ENCODE data around the gene WDPCP.
"Not testable (repeated sequence)": the region's sequence is repeated elsewhere in the genome, so short reads cannot be mapped to it uniquely, and the experiment has no call there.

The WDPCP gene

DNA sequence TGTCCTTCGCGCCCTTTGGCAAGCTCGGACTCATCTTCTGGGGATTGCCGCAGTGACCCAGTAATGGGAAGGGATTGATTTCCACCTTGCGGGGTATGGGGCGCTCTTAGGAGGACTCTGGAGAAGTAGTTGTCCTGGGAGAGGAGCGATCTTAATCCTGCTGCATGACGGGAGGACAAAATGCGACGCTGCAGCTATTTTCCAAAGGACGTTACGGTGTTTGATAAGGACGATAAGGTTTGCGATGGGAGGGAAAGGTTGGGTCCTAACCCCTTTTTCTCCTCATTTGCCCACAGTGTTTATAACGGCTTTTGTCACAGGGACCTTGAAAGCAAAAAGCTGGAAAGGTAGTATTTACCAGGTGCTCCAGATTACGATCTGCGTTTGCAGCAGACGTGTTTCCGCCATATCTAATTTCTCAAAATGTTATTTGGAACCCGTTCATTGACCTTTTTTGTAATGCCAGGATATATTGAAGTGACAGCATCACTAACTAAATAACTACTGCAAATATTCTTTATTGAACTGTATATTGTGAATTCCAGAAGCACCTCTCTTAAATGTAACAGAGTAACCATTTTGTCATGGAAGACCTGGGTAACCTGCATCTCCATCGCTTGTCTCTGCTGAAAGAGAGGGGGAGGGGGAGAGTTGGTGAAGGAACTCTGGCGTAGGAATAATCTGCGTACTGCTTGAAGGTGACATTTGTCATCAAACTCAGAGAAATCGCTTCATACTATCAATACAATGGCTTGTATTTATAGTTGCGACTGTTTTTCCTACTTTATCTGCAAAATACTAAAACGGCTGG lies 1.1 kb upstream of the WDPCP start:
- DNase-seq = no peak

DNA sequence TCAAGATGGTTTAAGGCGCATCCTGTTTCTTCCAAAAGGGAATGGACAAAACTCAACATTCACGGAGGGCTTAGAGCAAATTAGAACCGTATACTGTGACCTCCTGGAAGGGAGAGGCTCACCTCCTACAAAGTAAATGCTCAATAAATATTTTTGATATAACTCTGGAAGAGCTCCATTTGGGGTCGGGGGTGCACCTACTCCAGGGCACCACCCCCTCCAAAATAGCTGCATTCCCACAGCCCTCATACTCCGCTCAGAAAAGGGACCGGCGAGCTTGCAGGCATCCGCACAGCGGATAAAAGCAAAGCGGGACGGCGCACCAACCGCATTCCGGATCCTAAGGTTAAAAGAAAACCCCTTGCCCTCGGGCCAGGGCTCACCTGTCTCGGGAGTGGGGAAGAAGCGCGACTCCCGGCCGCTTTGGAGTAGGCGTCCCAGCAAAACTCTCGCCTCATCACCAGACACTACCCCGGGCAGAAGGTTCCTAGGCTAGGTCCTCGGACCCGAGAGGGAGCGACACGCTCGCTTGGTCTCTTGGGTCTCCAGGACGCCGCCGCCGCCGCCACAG lies 378 bp downstream of the WDPCP start:
- no peak for DNase-seq

DNA sequence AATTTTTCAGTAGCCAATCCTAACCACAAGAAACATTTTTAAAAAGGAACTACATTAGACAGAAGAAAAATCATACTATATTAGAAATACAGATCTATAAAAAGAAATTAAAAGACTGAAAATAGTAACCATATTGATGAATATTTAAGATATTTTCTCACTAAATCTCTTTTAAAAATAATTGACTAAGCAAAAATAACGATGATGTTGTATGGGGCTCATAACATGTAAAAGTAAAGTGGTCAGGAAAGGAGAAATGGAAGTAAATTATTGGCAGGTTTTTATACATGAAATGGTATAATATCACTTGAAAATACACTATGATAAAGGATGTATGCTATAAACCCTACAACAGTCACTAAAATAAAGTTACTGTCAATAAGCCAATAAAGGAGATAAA lies 5.4 kb downstream of the WDPCP start:
- DNase-seq = no peak

DNA sequence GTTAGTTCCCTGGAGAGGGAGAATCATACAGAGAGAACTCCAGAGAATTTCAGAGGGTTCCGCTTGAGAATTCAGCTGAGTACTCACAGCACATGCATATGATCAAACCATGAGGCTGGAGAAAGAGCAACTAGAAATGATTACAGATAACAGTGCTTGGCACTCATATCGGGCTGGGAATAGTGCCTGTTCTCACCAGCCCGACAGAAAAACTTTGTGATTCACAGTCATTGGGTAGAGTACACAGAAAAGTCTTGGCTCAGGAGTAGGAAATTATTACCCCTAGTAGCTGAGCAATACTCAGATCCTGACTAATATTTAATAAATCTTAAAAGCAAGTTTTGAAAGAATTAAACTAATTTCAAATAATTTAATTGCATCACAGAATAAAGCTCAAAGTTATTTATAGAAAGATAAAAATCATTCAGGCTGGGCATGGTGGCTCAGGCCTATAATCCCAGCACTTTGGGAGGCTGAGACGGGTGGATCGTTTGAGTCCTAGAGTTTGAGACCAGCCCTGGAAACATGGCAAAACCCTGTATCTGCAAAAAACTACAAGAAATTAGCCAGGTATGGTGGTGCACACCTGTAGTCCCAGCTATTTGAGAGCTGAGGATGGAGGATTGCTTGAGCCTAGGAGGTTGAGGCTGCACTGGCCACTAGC lies 6.8 kb downstream of the WDPCP start:
- DNase-seq = no peak

DNA sequence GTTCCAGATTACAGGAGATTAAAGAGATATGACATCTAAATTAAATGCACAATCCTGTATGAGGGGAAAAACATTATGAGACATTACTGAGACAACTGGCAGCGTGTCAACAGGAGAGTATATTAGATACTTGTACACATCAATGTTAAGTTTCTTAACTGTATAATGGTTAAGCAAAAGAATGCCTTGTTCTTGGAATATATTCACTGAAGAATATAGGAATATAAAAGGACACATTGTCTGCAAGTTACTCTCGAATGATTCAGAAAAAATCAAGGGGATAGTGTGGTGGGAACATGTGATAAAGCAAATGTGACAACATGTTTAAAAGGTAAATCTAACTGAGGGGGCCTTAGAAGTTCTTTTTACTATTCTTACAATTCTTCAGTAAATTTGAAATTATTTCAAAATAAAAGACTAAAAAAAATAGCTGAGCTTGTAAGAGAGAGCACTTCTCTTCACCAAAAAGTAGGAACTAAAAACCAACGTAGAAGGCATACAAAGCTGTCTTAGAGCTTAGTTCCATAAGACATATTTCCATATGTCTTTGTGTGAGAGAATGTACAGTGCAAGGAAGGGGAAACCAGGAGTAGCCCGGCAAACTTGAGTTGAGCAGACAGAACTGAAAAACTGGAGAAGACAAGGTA lies 7.5 kb downstream of the WDPCP start:
- peak; percentile 40 for DNase-seq

DNA sequence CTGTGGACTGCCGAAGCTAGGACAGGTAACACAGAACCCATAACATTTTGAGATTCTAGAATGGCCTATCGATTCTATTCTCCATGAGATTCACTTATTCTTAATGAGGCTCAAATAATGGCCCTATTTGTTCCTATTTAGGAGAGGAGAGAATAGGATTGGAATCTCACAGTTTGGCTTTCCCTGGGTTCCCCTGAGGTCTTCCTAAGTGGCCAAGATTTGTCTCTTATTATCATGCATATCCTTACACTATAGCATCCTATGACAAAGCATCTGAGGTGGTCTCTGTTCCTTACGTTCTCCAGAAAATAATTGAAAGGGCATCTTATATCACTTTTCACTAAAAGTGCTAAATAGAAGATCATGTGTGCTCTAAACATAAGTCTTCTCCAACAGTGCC lies 9.5 kb downstream of the WDPCP start:
- no peak for DNase-seq

DNA sequence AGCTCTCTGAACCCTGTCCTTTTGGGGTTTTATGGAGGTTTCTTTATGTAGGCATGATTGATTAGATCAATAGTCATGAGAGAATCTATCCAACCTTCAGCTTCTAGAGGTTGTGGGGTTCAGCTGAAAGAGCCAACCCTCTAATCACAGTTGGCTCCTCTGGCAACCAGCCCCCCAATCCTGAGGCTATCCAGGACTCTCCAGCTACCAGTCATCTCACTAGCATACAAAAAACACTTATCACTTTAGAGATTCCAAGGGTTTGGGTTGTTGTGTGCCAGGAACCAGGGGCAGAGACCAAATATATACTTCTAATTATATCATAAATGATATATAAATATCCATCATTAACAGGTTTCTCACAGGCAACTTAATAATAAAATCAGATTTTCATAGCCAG lies 11.7 kb downstream of the WDPCP start:
- no peak for DNase-seq

DNA sequence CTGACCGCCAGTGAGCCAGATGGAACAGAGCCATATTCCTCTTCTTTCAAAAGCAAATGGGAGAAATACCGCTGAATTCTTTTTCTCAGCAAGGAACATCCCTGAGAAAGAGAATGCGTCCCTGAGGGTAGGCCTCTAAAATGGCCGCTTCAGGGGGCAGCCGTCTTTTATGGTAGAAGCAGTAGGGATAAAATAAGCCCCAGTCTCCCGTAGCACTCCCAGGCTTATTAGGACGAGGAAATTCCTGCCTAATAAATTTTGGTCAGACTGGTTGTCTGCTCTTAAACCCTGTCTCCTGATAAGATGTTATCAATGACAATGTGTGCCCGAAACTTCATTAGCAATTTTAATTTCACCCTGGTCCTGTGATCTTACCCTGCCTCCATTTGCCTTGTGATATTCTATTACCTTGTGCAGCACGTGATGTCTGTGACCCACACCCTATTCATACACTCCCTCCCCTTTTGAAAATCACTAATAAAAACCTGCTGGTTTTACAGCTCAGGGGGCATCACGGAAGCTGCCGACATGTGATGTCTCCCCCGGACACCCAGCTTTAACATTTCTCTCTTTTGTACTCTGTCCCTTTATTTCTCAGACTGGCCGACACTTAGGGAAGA lies 14.4 kb downstream of the WDPCP start:
- DNase-seq = not testable (repeated sequence)

DNA sequence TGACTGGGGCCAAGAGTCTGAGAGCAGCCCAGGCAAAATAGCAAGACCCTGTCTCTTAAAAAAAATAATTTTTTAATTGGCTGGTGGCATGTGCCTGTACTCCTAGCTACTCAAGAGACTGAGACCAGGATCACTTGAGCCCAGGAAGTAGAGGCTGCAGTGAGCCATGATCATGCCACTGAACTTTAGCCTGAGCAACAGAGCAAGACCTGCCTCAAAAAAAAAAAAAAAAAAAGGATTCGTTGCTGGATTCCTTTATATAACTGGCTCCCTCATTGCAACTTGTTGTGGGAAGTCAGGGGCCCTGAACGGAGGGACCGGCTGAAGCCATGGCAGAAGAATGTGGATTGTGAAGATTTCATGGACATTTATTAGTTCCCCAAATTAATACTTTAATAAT lies 15.3 kb downstream of the WDPCP start:
- not testable (repeated sequence) for DNase-seq

DNA sequence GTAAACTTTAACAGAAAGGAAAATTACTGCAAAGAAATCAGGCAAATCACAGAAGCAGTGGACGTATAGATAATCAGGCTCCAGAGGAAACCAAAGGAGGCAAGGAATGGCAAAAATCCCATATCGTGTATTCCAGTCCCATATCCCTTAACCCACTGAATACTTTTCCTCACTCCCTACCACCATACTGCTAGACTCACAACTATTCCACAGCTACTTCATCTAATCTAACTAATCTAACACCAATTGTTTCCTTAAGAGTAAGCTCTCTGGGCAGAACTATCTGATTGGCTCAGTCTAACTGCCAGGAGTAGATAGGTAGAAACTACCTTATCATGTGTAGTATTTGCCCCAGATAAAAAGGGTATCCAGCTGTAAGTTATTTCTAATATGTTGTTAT lies 16.3 kb downstream of the WDPCP start:
- DNase-seq = no peak

DNA sequence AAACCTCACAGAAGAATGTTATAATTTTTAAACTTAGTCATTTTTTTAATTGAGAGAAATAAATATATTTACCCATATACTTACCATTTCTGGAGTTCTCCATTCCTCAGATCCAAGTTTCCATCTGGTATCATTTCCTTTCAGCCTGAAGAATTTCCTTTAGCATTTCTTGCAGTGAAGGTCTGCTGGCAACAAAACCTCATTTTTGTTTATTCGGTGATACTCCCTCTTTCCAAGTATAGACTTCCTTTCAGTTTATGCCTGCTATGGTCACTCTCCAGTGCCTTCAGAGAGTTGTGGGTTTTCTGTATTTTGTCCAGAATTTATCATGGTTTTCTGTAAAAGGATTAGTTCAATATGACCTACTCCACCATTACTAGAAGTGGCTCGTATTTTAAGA lies 17.0 kb downstream of the WDPCP start:
- DNase-seq = no peak

DNA sequence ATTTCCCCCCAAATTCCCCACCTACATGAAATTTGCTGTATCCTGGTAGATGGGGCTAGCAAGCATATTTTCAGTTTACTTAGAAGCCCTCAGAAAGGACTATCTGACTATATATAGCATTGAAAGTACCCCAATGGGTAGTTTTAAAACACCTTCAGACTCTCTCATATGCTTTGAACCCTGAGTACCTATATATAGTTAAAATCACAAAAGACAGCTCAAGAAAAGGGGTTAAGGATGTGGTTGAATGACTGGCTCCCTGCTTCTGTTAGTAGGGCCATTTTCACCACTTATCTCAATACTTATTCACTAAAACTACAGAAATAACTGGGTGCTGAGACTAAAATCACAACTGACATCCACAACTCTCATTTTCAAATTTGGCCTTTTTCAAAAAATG lies 18.5 kb downstream of the WDPCP start:
- DNase-seq = no peak

DNA sequence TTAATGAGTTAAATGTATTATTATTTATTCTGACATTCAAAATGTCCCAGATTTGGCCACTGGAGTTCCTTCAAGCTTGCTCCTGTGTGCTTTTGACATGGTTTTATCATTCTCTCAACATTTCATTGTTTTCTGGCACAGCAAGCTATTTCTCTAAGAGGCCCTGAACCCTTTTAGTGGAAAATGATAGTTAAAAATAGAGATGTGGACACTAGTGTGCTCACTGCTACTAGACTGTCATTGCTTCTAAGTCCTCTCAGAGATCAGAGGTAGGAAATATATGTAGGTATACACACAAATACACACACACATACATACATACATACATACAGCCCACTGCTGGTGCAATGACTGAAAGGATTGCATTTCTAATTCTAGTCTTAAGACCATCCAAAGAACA lies 25.5 kb downstream of the WDPCP start:
- no peak for DNase-seq

DNA sequence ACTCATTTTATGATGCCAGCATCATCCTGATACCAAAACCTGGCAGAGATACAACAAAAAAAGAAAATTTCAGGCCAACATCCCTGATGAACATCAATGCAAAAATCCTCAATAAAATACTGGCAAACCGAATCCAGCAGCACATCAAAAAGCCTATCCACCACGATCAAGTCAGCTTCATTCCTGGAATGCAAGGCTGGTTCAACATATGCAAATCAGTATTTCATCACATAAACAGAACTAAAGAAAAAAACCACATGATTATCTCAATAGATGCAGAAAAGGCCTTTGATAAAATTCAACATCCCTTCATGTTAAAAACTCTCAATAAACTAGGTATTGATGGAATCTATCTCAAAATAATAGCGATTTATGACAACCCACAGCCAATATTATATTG lies 29.4 kb downstream of the WDPCP start:
- DNase-seq = not testable (repeated sequence)

DNA sequence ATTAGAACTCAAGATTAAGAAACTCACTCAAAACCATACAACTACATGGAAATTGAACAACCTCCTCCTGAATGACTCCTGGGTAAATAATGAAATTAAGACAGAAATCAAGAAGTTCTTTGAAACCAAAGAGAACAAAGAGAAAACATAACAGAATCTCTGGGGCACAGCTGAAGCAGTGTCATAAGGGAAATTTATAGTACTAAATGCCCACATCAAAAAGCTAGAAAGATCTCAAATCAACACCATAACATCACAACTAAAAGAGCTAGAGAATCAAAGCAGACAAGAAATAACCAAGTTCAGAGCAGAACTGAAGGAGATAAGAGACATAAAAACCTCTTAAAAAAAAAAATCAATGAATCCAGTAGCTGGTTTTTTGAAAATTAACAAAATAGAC lies 30.5 kb downstream of the WDPCP start:
- not testable (repeated sequence) for DNase-seq

DNA sequence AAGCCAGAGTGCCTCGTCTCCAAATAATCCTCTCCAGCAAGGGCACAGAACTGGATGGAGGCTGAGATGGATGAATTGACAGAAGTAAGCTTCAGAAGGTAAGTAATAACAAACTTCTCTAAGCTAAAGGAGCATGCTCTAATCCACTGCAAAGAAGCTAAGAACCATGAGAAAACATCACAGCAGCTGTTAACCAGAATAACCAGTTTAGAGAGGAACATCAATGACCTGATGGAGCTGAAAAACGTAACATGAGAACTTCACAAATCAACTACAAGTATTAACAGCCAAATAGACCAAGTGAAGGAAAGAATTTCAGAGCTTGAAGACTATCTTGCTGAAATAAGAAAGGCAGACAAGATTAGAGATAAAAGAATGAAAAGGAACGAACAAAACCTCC lies 32.3 kb downstream of the WDPCP start:
- DNase-seq = no peak

DNA sequence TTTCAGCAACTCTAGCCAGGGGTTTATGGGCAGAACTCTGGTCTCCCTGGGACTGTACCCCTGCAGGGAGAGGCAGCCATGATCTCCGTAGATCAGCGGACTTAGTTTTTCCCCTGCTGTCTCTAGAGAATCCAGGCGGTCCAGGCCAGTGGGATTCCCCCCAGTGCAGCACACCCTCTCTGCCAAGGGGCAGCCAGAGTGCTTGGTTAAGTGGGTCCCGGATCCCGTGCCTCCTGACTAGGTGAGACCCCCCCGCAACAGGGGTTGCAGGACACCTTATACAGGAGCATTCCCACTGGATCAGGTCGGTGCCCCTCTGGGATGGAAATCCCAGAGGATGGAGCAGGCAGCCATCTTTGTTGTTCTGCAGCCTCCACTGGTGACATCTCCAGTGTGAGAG lies 33.0 kb downstream of the WDPCP start:
- no peak for DNase-seq

DNA sequence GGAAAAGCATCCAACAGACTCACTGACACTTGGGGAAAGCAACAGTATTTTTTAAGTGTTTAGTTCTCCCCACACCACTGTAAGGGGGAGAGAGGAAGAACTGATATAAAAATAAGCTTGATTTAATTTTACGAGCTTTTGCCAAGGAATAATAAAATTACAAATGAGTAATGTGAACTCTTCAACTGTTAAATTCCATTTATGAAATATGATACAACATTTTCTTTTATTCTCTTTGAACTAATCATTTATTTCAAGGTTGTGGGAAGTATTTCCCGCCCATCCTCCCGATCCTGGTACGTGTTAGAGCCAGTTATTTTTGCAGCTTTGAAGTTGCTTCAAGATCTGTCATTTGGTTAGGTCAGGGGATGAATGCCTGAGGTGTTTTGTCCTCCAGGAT lies 35.2 kb downstream of the WDPCP start:
- DNase-seq = no peak

DNA sequence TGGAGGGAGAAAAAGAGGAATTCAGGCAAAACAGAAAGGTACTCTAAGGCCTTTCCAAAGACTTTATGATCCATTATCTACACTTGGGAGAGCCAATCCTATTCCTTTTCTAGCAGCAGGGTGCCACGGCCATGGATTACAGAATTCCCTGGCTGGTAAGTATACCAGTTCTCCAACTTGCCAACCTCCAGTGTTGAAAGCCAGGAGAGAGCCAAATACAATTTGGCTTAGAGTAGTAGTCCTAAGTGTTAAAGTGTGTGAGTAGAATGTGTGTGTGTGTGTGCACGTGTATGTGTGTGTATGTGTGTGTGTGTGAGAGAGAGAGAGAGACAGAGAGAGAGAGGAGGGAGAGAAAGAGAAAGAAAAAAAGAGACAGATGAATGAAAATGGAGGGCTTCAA lies 43.3 kb downstream of the WDPCP start:
- DNase-seq = no peak

DNA sequence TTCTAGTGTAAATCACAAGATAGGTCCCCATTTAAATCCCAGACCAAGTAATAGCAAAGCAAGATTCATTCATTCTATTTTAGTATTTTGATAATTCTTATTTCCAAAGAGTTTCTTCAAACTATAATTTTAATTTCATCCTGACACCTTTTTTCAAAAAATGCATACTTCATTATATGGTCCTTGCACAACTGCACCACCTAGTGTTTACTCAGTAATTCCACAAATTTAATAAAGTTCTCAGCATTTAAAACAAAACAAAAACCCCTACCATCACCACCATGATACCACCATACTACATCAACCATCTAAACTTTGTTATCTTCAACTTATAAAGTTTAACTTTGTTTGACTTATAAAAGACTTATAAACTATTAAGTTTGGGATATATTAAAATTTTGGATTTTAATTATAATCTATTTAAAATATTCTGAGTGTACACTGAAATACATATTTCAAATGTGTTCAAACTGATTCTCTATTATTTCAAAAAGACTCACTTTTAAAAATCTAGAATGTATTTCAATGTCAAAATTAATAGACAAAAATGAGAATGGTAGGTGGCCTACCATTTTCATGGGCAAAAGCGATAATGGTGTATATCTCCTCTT lies 44.2 kb downstream of the WDPCP start:
- DNase-seq = peak; percentile 9

DNA sequence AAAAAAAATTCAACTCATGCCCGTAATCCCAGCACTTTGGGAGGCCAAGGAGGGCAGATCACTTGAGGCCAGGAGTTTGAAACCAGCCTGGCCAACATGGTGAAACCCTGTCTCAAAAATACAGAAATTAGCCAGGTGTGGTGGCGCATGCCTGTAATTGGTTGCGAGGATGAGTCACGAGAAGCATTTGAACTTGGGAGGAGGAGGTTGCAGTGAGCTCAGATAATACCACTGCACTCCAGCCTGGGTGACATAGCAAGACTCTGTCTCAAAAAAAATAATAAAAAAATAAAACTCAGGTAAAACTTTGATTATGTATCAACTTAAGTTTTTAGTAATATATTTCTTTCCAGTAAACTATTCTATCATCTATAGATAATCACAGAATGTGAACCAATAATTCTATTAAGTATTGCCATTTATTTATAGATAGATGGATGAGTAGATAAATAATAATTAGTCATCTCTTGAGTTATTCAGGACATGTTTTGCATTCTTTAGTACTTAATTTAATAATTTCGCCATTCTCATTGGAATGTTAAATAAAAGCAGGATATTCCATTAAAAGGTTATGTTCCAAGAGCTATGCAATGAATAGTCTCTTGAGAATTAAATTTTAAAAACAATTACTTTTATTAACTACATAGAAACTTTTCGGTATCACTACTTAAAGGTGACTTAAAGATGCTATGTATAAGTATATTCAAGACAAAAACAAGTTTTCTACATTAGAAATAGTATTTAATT lies 48.7 kb downstream of the WDPCP start:
- DNase-seq = no peak

DNA sequence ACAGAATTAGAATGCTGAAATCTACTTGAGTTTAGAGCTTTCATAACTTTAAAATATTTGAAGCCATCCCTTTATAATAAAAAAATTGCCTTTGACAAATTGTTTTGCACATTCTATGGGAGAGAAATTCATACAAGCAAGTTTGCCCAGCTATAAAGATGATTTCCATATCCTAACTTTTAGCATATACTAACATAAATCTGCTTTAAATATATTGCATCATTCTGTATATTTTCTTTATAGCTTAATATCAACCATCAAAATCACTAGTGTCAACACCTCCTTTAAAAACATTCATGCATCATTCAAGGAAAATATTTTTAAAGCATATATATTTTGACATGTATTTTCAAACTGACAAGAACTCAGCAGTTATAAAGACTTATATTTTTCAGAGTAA lies 49.9 kb downstream of the WDPCP start:
- no peak for DNase-seq

Data from MV-4-11 (cell line).